Right forelimb (tissue), 1 donor: ENCODE measurements around the gene C1orf174.
A peak's percentile ranks its signal among the peaks of the same experiment; 100 is the strongest.
"Not testable (repeated sequence)": the region's sequence is repeated elsewhere in the genome, so short reads cannot be mapped to it uniquely, and the experiment has no call there.

Experiments
- DNase-seq: peaks from one replicate; pipeline ENCODE4 v3.0.0-alpha.2; 2018

C1orf174 gene

GRCh38 chr1:3925256-3925655, 25.2 kb upstream of the C1orf174 start:
- DNase-seq: no peak

DNA sequence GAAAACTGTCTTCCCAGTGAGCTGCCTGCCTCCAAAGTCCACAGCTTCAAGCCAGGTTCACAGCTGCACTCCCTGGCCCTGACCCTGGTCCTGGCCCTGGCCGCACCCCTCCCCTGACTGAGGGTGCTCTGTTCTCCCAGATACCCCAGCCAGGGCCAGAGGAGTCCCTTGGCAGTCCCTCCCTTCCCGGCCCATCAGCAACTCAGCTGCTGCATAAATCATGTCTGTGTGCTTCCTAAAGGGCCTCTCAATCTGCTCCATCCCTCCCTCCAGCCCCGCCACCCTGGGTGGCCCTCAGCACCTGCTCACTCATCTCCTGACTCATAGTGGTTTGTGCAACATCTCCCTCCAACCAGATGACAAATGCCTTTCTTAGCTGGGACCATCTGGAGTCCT, 24.8 kb upstream of the C1orf174 start:
- DNase-seq: no peak

DNA sequence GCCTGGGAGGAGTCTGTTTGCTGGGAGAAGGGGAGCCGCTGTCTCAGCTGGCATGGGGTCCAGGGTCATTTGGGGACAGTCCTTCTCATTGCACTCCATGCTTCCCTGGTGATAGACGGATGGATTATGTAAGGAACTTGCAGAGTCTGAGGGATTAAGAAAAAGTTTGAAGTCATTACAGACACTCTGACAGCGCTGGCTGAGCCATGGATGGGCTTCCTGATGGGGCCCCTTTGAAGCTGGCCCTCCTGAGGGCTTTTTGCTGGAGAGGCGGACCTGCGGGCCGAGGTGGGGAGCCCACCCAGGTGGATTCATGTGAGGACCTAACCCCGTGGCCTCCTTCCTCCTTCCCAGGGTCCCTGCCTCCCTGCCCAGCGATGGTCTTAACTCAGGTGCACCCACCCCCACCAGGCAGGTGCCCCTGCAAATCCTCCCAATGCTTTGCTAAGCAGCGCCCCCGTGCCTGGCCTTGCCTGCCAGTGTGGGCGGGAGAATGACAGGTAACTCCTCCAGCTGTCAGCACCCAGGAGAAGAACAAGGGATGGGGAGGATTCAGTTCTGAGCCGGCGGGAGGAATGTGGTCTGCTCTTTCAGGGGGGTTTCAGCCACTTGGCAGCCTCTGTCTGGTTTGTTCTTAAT, 24.2 kb upstream of the C1orf174 start:
- no peak for DNase-seq

DNA sequence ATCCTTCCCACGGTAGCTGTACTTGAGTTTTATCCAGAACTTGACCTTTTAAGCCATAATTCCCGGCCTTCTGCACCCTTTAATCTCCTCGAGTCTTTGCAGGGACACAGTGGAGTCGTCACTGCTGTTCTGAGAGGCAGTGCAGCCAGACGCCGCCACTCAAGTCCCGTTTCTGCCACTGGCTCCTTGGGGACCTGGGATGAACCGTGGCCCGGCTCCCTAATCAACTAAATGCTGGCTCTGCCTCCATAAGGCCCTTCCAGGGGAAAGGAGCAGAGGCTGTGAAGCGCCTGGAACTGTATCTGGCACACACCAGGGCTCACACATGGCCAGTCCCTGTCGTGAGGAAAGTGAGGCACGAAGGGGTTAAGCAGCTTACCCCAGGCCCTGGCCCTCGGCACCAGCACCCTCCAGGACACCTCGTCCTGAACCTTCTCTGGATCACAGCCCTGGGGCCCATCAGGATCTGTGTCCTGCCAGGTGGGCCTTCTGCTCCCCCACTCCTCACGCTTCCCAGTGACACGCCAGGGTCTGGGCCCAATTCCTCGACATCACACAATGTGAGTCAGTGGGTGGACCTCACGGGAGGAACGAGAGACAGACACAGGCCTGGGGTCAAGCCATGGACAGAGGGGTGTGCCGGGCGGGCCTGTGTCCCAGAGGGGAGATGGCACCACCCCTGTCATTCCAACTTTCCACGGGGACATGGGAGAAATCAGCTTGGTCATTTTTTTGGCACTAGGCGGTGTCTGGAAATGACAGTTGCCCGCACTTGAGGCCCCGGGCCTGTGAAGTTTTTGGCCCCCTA, 23.5 kb upstream of the C1orf174 start:
- DNase-seq: no peak

DNA sequence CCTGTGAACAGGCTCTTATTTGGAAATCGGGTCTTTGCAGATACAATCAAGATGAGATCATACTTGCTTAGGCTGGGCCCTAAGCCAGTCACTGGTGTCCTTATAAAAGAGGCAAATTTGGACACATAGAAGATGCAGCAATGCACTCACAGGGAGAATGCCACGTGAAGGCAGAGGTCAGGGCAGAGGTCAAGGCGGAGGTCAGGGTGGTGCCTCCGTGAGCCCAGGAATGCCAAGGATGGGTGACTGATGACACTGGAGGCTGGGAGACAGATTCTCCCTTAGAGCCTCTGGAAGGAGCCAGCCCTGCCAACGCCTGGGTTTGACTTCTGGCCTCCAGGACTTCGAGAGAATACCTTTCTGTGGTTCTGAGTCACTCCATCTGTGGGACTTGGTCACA, 22.8 kb upstream of the C1orf174 start:
- no peak for DNase-seq

DNA sequence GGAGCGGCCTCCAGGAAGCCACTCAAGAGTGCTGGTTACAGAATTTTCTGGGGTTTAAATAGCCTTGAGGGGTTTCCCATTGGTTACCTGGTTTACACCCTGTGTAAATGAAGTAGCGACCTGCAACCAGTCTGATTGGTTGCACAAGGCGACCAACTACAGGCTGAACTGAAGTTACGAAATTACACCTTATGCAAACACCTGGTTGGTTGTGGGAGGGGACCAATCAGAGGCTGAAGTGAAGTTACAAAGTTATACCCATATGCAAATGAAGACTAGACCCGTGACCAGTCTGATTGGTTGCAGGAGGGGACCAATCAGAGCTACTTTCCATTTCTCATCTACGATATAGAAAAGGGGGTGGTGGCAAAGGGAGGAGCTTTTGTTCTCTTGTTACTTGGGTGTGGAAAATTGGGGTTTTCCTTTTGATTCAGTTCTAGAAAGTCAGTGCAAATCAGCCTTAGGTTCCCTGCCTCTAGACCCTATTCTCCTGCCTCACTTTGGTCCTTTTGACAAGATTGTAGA, 22.2 kb upstream of the C1orf174 start:
- no peak for DNase-seq

DNA sequence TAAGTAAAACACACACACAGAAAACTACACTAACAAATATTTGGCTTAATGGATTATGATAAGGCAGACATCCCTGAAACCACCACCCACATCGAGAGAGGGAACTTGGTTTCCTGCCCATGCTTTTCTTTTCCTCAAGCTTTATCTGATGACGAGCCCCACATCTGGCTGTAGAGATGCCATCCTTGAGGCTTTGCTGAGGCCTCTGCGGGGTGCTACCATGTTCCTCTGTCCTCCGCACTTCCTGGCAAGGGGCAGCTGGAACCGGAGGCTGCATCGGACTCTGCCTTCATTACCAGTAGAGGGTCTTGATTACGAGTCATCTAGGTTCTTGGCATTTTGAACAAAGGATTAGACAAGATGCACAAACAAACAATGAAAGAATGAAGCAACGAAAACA, 21.7 kb upstream of the C1orf174 start:
- DNase-seq: no peak

GRCh38 chr1:3919706-3920105, 19.6 kb upstream of the C1orf174 start:
- no peak for DNase-seq

- no peak for DNase-seq
Observed at GRCh38 chr1:3918966-3919611, 19.0 kb upstream of the C1orf174 start.

GRCh38 chr1:3918359-3918758, 18.3 kb upstream of the C1orf174 start:
- DNase-seq: not testable (repeated sequence)

GRCh38 chr1:3917761-3918160, 17.7 kb upstream of the C1orf174 start:
- DNase-seq: no peak

- DNase-seq: no peak
Observed at GRCh38 chr1:3915551-3916121, 15.6 kb upstream of the C1orf174 start.

GRCh38 chr1:3914911-3915310, 14.8 kb upstream of the C1orf174 start:
- DNase-seq: no peak

DNA sequence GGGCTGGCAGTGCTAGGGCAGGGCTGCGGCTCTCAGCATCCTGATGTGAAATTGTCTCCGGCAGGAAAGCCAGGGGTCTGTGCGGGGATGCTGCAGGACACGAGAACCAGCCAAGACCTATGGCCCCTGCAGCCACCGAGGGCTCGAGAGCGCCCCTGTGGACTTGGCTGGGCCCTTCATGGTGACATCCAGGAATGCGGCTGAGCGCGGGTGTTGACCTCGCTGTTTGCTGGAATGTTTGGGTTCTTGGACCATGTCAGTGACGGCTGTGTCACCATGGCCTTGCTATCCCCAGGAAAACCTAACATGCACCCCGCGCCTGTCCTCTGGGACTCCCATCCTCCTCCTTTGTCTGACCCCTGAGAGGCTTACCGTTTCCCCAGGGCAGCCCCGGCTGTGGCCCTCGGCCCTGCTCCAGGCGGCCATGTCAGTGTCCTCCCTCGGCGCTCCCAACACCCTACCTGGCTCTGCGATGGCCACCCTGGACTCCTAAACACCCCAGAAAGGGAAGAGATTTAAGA, 14.3 kb upstream of the C1orf174 start:
- DNase-seq: no peak

- no peak for DNase-seq
Observed at GRCh38 chr1:3912809-3913685, 13.0 kb upstream of the C1orf174 start.

- no peak for DNase-seq
Observed at GRCh38 chr1:3911981-3912808, 12.1 kb upstream of the C1orf174 start.

- DNase-seq: peak; percentile 83
Observed at GRCh38 chr1:3910857-3911845, 11.1 kb upstream of the C1orf174 start.

- DNase-seq: no peak
Observed at GRCh38 chr1:3910049-3910731, 10.1 kb upstream of the C1orf174 start.

DNA sequence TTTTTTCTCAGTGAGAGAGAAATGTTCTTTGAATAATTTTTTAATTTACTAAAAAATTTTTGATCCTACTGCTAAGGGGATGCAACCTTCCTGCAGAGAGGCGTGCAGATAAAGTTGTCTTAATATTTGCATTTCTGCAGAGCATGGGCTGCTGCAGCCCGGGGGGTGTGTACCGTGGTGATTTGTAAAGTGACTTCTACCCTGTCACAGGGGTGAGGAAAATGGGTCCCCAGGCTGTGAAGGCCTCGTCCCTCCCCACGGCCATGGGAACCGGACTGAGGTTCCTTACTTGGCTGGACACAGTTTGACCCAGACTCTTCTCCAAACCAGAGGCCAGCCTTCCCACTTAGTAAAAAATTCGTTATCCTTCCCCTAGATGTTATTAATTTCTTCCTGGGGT, 9.5 kb upstream of the C1orf174 start:
- no peak for DNase-seq
